Measurements from ENCODE around the gene GPS1.

The GPS1 gene

GRCh38 chr17:82085031-82085861 lies 33.5 kb downstream of the GPS1 start:
- Histone ChIP-seq H4K20me1 (ENCODE audit: insufficient read depth, low read length) (peaks cover 18% of the 10 kb centered on the region), H2AFZ (ENCODE audit: low read depth, low read length) (no peak overlapping the region), H3K4me1 (ENCODE audit: low read length) (no peaks in the 10 kb centered on the region), H3K79me2 (ENCODE audit: low read length) (no peaks in the 10 kb centered on the region), H3K36me3 (replicated peaks; ENCODE audit: low read depth, low read length) (peaks cover 81% of the 10 kb centered on the region), H3K9ac (ENCODE audit: low read length) (no peak overlapping the region), H3K4me2 (ENCODE audit: low read length) (no peak overlapping the region), H3K27me3 (ENCODE audit: low read depth, low read length) (no peaks in the 10 kb centered on the region), H3K4me3 (ENCODE audit: low read length) (no peak overlapping the region), H3K9me3 (ENCODE audit: insufficient read depth, low read length) (no peaks in the 10 kb centered on the region), H3K27ac (ENCODE audit: low read length) (no peak overlapping the region)
- TF ChIP-seq EZH2phosphoT487 (IDR thresholded peaks at IDR 0.05; ENCODE audit: low read depth): no peak
- TF ChIP-seq, protein P1, sequence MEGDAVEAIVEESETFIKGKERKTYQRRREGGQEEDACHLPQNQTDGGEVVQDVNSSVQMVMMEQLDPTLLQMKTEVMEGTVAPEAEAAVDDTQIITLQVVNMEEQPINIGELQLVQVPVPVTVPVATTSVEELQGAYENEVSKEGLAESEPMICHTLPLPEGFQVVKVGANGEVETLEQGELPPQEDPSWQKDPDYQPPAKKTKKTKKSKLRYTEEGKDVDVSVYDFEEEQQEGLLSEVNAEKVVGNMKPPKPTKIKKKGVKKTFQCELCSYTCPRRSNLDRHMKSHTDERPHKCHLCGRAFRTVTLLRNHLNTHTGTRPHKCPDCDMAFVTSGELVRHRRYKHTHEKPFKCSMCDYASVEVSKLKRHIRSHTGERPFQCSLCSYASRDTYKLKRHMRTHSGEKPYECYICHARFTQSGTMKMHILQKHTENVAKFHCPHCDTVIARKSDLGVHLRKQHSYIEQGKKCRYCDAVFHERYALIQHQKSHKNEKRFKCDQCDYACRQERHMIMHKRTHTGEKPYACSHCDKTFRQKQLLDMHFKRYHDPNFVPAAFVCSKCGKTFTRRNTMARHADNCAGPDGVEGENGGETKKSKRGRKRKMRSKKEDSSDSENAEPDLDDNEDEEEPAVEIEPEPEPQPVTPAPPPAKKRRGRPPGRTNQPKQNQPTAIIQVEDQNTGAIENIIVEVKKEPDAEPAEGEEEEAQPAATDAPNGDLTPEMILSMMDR (IDR thresholded peaks at IDR 0.05; ENCODE audit: low read depth, low read length): no peak

- TF ChIP-seq EZH2phosphoT487 (IDR thresholded peaks at IDR 0.05; ENCODE audit: low read depth): no peak
- TF ChIP-seq, protein P1 (IDR thresholded peaks at IDR 0.05; ENCODE audit: low read depth, low read length): no peak
- Histone ChIP-seq H3K4me2 (ENCODE audit: low read length) (no peak overlapping the region), H4K20me1 (ENCODE audit: insufficient read depth, low read length) (peaks cover 16% of the 10 kb centered on the region; the same call in 1 of the 2 replicates), H3K9me3 (ENCODE audit: insufficient read depth, low read length) (no peaks in the 10 kb centered on the region), H3K36me3 (replicated peaks; ENCODE audit: low read depth, low read length) (peaks cover 81% of the 10 kb centered on the region), H2AFZ (ENCODE audit: low read depth, low read length) (no peak overlapping the region), H3K9ac (ENCODE audit: low read length) (no peak overlapping the region), H3K27me3 (ENCODE audit: low read depth, low read length) (no peaks in the 10 kb centered on the region), H3K4me3 (ENCODE audit: low read length) (no peak overlapping the region), H3K27ac (ENCODE audit: low read length) (no peak overlapping the region), H3K79me2 (ENCODE audit: low read length) (no peaks in the 10 kb centered on the region), H3K4me1 (ENCODE audit: low read length) (no peaks in the 10 kb centered on the region)
Observed at GRCh38 chr17:82085931-82086764, 34.5 kb downstream of the GPS1 start.

- H2AFZ ChIP-seq (ENCODE audit: low read depth, low read length): no peak overlapping the region
- no peaks in the 10 kb centered on the region for H3K27me3 ChIP-seq (ENCODE audit: low read depth, low read length)
- no peak overlapping the region for H3K4me3 ChIP-seq (ENCODE audit: low read length)
- no peak overlapping the region for H3K9ac ChIP-seq (ENCODE audit: low read length)
- peaks cover 2% of the 10 kb centered on the region; the same call in 1 of the 2 replicates for H3K79me2 ChIP-seq (ENCODE audit: low read length)
- no peaks in the 10 kb centered on the region for H3K9me3 ChIP-seq (ENCODE audit: insufficient read depth, low read length)
- H3K4me2 ChIP-seq (ENCODE audit: low read length): no peak overlapping the region
- H3K27ac ChIP-seq (ENCODE audit: low read length): no peak overlapping the region
- H3K36me3 ChIP-seq (replicated peaks; ENCODE audit: low read depth, low read length): peaks cover 84% of the 10 kb centered on the region
- TF ChIP-seq EZH2phosphoT487 (IDR thresholded peaks at IDR 0.05; ENCODE audit: low read depth): no peak
- TF ChIP-seq, protein P1 (IDR thresholded peaks at IDR 0.05; ENCODE audit: low read depth, low read length): no peak
- peaks cover 15% of the 10 kb centered on the region; the same call in 1 of the 2 replicates for H4K20me1 ChIP-seq (ENCODE audit: insufficient read depth, low read length)
- no peaks in the 10 kb centered on the region for H3K4me1 ChIP-seq (ENCODE audit: low read length)
Observed at GRCh38 chr17:82086941-82087906, 35.5 kb downstream of the GPS1 start.
